ENCODE data around the gene EN1.

DNA sequence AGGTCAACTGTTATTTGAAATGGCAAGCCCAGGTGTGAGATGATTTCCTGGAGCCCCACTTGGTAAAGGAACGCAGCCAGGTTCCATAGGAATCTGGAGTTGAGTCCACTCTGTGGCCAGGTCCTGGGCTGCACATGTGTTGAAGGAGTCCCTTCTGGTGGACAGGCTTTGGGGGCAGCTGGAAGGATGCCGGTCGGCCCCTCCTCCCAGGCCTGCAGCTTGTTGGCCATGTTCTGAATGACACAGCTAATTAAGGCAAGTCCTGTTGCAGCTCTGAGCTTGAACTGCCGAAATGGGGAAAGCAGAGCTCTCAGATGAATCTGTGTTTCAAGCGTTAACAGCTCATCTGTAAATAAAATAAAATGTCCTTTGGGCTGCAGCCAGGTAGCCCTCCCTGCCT, 23.8 kb downstream of the EN1 start:
- TF ChIP-seq POLR2A (IDR thresholded peaks at IDR 0.05) (no peak), POLR2AphosphoS5 (IDR thresholded peaks at IDR 0.05) (no peak)
- TF ChIP-seq, protein P1, sequence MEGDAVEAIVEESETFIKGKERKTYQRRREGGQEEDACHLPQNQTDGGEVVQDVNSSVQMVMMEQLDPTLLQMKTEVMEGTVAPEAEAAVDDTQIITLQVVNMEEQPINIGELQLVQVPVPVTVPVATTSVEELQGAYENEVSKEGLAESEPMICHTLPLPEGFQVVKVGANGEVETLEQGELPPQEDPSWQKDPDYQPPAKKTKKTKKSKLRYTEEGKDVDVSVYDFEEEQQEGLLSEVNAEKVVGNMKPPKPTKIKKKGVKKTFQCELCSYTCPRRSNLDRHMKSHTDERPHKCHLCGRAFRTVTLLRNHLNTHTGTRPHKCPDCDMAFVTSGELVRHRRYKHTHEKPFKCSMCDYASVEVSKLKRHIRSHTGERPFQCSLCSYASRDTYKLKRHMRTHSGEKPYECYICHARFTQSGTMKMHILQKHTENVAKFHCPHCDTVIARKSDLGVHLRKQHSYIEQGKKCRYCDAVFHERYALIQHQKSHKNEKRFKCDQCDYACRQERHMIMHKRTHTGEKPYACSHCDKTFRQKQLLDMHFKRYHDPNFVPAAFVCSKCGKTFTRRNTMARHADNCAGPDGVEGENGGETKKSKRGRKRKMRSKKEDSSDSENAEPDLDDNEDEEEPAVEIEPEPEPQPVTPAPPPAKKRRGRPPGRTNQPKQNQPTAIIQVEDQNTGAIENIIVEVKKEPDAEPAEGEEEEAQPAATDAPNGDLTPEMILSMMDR (IDR thresholded peaks at IDR 0.05), result no peak

Data from transverse colon (tissue), 4 donors.